ENCODE results near the gene SS18L1. TPM values are rescaled to one million over a fixed set of nuclear protein-coding genes. Genes with fewer than 3 reads are reported as not detected.

SS18L1 gene
- total RNA-seq, 1 experiment from 2014 or later = 34.1 TPM

DNA sequence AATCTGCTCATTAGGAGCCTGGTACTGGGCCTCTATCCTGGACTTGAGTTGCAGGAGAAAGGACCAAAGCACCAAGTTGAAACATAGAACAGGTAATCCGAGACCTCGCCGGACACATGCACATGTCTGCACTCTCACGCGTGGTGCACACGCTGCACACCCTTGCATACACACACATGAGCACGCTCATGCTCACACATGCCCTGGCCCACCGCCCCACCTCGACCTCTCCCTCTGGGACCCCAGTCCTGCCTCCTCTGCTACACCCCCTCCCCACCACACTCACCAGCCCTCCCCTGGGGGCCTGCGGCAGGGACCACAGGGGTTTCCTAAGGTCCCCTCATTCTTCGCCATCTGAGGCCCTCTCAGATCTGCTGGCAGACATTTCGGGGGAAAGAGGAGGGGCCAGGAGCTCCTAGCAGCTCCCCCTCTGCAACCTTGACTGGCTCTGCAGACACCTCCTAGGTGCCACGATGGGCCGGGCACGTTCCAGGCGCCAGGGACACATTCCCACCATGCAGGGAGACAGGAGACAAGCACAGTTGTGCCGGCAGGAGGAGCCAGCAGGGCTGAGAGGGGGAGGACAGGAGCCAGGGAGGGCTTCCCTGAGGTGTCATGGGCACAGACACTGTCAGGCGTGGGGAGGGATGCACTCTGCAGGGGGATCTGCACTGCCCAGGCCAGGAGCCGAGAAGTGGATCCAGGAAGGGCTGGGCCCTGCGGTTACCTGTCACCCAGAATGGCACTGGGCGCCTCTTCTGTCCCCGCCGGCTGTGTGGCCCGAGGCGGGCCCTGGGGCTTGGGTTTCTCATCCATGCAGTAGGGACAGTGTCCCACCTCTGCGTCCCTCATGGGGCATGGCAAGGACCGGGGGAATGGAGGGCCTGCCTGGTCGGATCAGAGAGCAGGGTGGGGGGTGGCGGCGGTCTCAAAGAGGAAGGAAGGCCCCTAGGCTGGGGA, 46.9 kb upstream of the SS18L1 start:
- ATAC-seq = no peak
- Mint-ChIP-seq H3K27me3 (ENCODE audit: low read depth) (no peaks in the 10 kb centered on the region; the same call in 1 of the 2 replicates), H3K27ac (no peak overlapping the region), H3K4me3 (no peak overlapping the region), H3K9me3 (peaks cover 4% of the 10 kb centered on the region; the same call in 1 of the 2 replicates), H3K36me3 (no peaks in the 10 kb centered on the region), H3K4me1 (no peaks in the 10 kb centered on the region)
- ChIA-PET POLR2A (no interaction called here), CTCF (no interaction called here)
- no peak for DNase-seq (ENCODE audit: low spot score)
- TF ChIP-seq IRF1 (CRISPR knock-in tag; IDR thresholded peaks at IDR 0.05) = no peak
- no peak for TF ChIP-seq SMAD3 (CRISPR knock-in tag; IDR thresholded peaks at IDR 0.05; ENCODE audit: borderline replicate concordance)
- no peak for TF ChIP-seq HMGXB4 (CRISPR knock-in tag; IDR thresholded peaks at IDR 0.05)
- no peak for TF ChIP-seq JUN (CRISPR knock-in tag; IDR thresholded peaks at IDR 0.05)
- TF ChIP-seq ZNF121 (CRISPR knock-in tag; IDR thresholded peaks at IDR 0.05) = no peak
- TF ChIP-seq USF1 (CRISPR knock-in tag; IDR thresholded peaks at IDR 0.05) = no peak
- TF ChIP-seq CTCF (IDR thresholded peaks at IDR 0.05) = no peak
- TF ChIP-seq ZNF219 (CRISPR knock-in tag; IDR thresholded peaks at IDR 0.05; ENCODE audit: borderline replicate concordance) = no peak
- TF ChIP-seq MLX (CRISPR knock-in tag; IDR thresholded peaks at IDR 0.05) = no peak

DNA sequence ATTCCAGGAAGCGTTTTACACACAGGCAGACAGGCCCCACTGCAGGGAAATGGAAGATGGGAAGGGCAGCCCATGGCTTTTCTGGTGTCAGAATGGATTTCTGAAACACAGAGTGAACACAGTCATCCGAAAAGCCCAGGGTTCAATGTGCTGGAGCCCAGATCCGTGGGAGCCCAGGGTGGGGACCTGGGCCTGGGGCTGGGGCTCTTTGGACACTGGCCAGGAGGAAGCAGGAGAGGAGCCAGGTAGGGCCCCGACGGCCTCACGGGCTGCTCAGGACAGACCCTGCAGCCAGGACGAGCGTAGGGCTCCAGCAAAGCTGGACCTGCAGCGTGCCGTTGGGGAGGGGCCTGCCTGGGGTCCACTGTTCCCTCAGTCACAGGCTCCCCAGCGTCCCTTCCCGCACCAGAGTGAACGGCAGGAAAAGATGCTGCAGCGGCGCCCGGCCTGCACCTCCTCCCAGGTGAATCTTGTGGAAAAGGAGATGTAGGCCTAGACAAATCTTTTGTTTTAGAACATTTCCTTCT, 45.6 kb upstream of the SS18L1 start:
- no peaks in the 10 kb centered on the region for H3K4me1 Mint-ChIP-seq
- no peak for TF ChIP-seq E2F4 (CRISPR knock-in tag; IDR thresholded peaks at IDR 0.05; ENCODE audit: borderline replicate concordance, low read depth)
- TF ChIP-seq USF1 (CRISPR knock-in tag; IDR thresholded peaks at IDR 0.05) = no peak
- TF ChIP-seq, protein P1, sequence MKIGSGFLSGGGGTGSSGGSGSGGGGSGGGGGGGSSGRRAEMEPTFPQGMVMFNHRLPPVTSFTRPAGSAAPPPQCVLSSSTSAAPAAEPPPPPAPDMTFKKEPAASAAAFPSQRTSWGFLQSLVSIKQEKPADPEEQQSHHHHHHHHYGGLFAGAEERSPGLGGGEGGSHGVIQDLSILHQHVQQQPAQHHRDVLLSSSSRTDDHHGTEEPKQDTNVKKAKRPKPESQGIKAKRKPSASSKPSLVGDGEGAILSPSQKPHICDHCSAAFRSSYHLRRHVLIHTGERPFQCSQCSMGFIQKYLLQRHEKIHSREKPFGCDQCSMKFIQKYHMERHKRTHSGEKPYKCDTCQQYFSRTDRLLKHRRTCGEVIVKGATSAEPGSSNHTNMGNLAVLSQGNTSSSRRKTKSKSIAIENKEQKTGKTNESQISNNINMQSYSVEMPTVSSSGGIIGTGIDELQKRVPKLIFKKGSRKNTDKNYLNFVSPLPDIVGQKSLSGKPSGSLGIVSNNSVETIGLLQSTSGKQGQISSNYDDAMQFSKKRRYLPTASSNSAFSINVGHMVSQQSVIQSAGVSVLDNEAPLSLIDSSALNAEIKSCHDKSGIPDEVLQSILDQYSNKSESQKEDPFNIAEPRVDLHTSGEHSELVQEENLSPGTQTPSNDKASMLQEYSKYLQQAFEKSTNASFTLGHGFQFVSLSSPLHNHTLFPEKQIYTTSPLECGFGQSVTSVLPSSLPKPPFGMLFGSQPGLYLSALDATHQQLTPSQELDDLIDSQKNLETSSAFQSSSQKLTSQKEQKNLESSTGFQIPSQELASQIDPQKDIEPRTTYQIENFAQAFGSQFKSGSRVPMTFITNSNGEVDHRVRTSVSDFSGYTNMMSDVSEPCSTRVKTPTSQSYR (CRISPR knock-in tag; IDR thresholded peaks at IDR 0.05) = no peak
- TF ChIP-seq, protein P2, sequence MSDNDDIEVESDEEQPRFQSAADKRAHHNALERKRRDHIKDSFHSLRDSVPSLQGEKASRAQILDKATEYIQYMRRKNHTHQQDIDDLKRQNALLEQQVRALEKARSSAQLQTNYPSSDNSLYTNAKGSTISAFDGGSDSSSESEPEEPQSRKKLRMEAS (CRISPR knock-in tag; IDR thresholded peaks at IDR 0.05) = no peak
- no peak for TF ChIP-seq ZNF416 (CRISPR knock-in tag; IDR thresholded peaks at IDR 0.05)
- no peak for TF ChIP-seq PRRX2 (CRISPR knock-in tag; IDR thresholded peaks at IDR 0.05)
- TF ChIP-seq NFYB (CRISPR knock-in tag; conservative IDR thresholded peaks at IDR 0.05; ENCODE audit: low read depth) = no peak
- TF ChIP-seq HMGXB4 (CRISPR knock-in tag; IDR thresholded peaks at IDR 0.05) = no peak
- TF ChIP-seq, protein P3, sequence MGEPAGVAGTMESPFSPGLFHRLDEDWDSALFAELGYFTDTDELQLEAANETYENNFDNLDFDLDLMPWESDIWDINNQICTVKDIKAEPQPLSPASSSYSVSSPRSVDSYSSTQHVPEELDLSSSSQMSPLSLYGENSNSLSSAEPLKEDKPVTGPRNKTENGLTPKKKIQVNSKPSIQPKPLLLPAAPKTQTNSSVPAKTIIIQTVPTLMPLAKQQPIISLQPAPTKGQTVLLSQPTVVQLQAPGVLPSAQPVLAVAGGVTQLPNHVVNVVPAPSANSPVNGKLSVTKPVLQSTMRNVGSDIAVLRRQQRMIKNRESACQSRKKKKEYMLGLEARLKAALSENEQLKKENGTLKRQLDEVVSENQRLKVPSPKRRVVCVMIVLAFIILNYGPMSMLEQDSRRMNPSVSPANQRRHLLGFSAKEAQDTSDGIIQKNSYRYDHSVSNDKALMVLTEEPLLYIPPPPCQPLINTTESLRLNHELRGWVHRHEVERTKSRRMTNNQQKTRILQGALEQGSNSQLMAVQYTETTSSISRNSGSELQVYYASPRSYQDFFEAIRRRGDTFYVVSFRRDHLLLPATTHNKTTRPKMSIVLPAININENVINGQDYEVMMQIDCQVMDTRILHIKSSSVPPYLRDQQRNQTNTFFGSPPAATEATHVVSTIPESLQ (CRISPR knock-in tag; IDR thresholded peaks at IDR 0.05) = no peak

More for the DNA sequence above, 45.6 kb upstream of the SS18L1 start:
- DNase-seq (ENCODE audit: low spot score) (no peak), ATAC-seq (no peak; the same call in 1 of the 2 replicates)
- no peak overlapping the region for H3K4me3 Mint-ChIP-seq
- CTCF ChIA-PET = interaction anchor here (1.4 kb wide), 1 partner anchor 87 kb away, joined by 5 read pairs; no protein-coding TSS in a partner anchor
- H3K27me3 Mint-ChIP-seq (ENCODE audit: low read depth) = no peaks in the 10 kb centered on the region
- POLR2A ChIA-PET = no interaction called here
- H3K36me3 Mint-ChIP-seq = no peaks in the 10 kb centered on the region
- H3K27ac Mint-ChIP-seq = no peak overlapping the region
- peaks cover 4% of the 10 kb centered on the region; the same call in 1 of the 2 replicates for H3K9me3 Mint-ChIP-seq

Measured in WTC11 (cell line).